GM21529 (cell line): Measurements from ENCODE around the gene TNS3.
A peak's percentile ranks its signal among the peaks of the same experiment; 100 is the strongest.

Experiments used
- ATAC-seq: cut with Tn5 transposase; IDR thresholded peaks from one replicate; pipeline ENCODE4 v1.9.1; 2021; ENCODE audit not compliant: unreplicated experiment

The TNS3 gene

DNA sequence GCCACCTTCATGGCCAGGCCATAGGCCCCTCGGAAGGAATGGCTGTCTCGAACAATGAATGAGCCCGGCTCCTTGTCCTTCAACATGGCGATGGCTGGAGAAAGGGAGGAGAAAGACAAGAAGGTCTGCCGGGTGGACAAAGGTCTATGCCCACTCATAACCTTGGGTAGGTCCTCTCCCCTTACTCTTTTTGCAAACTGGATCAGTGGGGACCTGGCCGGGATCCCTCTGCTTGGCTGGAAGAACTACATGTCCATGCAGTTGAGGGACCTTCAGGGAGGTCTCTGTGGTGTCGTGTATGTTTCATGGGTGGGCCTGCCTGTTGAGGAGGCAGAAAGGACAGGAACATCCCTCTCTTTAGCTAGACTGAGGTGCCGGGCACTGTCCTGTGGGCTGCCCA is 284.8 kb downstream of the TNS3 start:
- no peak for ATAC-seq

DNA sequence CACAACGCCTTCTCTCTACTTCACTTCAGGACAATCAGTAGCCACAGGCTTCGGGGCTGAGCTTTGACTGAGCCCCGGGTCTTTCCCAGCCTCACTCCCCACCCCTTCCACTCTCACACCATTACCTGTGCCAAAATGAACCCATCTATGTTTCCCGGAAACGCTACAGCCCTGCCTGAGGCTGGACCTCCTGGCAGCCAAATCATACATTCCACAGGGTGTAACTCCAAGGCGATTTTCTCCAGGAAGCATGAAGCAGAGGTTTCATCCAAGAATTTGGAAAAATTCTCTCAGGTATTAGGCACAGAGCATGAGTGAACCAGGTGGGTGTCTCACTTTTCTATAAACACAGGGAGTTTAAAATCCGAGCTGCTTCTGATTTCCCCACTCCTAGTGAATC is 286.3 kb downstream of the TNS3 start:
- no peak for ATAC-seq

DNA sequence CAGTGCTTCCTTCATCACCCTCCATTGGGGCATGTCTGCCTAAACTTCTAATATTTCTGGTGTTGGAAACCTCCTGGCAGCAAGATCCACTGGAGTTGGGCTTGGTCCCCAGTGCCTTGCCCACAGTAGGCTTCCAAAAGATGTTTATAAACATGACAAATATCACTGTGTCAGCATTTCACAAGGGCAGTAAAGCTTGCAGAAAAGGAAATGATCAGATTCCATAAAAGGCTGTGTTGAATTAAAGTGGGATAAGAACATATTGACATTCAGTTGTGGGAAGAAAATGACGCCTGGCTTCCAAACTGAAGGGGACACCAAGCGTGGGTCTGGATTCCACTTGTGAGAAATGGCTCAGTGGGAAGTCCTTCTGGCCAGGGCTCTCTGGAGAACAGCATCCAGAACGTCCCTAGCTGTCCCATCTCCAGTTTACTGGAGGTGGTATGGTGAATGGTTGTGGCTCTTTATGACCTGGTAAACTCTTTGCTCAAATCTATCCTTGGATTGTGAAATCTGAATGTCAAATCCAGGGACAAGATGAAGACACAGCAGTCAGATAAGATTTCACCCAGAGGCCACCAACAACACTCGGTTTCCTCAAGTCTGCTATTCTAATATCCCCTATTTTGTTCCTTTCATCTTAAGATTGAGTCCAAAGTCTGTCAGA is 287.2 kb downstream of the TNS3 start:
- ATAC-seq: no peak

DNA sequence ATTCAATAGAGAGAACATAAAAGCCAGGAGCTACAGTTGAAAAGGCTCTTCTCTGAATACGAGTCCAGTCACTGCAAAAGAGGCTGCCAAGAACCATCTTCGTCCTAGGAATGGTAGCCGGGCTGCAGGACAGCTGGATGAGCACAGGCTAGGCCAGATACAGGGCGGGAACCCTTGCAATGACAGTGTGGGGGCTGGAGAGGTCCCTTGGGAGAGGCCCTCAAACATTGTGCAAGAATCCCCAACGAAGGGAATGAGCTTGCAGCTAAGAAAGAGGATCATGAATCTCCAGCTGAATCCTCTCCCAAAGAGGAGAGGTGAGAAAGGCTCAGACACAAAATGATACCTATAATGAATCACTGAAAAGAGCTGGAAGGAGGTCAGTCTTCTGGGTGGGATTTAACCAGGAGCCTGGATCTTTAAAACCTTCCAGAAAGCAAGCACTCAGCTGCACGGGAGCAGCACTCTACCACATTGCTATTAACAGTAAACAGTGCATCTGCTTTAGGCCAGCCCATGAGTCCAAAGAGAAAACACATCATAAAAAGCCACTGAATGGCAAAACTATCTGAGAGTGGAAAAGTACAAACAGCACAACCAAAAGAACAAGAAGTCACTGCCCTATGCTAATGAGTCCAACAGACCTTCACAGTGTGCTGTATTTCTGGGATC is 287.9 kb downstream of the TNS3 start:
- ATAC-seq: no peak

DNA sequence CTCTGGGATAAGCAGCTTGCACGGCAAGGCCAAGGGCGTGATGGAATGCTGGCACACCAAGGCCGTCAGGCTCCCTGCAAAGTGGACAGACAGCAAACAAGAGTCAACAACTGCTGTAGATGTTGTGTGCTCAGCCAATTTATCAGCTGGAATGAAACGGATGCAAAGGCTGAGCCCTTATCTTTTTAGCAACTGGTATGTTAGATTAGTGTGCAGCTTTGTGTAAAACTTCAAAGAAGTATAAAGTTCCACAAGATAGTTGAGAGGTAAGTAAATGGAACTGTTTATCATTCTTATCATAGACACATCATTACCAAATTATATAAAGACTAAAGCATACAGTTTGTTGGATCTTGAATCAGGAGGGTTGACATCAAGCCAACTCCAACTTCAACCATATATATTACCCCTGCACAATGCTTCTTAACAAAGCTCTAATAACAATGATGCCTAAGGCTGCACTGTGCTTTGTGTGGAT is 289.0 kb downstream of the TNS3 start:
- ATAC-seq: no peak

DNA sequence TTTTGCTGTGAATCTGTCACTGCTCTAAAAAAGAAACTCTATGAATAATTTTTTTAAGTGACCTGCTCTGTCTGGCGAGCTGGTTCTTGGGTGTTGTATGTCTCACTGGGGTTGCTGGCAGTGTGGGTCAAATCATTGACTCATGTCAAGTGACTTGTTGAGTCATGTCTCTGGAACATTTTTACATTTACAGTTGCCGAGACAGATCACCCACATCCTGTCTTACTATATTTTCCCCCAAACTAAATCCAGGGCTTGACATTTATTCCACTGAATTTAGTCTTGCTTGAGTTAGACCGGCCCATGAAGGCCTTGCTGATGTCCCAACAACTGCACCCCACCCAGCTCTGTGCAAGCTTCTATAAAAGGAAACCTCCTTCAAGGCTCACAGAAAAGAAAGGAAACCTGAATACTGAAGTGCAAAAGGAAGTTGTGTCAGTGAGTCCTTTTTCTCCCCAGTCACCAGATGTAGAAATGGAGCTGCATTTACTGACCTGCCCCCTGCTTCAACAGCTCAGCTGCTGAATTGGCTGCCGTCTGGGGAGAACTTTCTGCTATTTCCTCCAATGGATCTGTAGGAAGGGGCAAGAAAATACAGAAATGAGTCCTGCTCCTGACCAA is 290.3 kb downstream of the TNS3 start:
- ATAC-seq: peak; percentile 96

DNA sequence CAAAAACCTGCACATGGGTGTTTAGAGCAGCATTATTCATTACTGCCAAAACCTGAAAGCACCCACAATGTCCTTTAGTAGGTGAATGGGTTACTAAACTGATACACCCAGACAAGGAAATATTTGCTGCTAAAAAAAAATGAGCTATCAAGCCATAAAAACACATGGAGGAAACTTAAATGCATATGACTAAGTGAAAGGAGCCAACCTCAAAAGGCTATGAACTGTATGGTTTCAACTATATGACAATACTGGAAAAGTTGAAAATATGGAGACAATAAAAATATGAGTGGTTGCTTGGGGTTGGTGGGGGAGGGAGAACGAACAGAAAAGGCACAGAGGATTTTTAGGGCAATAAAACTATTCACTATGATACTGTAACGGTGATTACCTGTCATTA is 291.0 kb downstream of the TNS3 start:
- no peak for ATAC-seq

DNA sequence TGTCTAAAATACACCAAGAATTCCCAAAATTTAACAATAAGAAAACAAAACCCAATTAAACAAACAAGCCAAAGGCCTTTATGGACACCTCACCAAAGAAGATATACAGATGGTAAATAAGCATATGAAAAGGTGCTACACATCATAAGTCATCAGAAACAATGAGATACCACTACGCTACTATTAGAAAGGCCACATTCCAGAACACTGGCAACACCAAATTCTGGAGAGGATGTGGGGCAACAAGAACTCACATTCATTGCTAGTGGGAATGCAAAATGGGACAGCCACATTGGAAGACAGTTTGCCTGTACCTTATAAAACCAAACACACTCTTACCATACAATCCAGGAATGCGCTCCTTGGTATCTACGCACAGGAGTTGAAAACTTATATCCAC is 291.4 kb downstream of the TNS3 start:
- no peak for ATAC-seq

DNA sequence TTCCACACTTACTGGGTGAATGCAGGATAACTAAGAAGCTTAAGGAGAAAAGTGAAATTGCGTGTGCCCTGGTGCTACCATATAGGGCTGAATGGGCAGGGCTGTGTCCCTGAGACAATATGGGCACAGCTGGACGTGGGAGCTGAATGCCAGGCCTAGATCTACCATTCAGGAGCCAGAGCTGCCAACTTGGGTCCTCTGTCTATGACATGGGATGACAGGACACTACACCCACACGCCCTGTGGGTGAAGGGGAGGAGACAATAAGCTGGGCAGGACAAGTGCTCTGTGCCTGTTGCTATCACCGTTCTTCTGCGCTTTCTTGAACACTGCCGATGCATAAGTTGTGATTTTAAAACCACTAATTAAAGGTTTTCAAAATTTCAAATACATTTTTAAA is 293.9 kb downstream of the TNS3 start:
- no peak for ATAC-seq

DNA sequence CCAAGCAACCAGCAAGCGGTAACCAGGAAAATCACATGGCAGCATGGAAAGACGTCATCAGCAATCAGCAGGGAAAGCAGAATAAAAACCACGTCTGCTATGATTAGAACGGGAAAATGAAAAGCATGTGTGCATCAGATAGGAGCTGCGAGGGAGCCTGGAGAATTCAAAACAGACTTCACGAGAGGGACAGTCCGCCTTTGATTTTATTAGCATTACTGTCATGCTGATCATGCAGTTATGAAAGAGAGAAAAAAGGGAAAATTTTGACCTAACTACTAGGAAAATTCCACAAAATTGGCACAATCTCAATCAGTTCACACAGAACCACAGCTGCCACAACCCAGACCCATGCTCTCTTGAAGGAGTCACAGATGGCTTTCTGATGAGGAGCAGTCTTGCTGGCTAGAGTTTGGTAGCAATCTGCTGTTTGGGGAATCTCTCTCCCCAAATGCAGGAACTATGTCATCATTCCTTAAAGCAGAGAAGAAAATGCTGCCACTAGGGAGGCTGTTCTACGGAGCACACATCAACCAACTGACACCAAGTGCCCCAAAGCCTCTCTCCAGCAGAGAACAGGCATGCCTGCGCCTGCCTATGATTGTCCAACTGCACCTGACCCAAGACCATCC is 295.9 kb downstream of the TNS3 start:
- no peak for ATAC-seq

DNA sequence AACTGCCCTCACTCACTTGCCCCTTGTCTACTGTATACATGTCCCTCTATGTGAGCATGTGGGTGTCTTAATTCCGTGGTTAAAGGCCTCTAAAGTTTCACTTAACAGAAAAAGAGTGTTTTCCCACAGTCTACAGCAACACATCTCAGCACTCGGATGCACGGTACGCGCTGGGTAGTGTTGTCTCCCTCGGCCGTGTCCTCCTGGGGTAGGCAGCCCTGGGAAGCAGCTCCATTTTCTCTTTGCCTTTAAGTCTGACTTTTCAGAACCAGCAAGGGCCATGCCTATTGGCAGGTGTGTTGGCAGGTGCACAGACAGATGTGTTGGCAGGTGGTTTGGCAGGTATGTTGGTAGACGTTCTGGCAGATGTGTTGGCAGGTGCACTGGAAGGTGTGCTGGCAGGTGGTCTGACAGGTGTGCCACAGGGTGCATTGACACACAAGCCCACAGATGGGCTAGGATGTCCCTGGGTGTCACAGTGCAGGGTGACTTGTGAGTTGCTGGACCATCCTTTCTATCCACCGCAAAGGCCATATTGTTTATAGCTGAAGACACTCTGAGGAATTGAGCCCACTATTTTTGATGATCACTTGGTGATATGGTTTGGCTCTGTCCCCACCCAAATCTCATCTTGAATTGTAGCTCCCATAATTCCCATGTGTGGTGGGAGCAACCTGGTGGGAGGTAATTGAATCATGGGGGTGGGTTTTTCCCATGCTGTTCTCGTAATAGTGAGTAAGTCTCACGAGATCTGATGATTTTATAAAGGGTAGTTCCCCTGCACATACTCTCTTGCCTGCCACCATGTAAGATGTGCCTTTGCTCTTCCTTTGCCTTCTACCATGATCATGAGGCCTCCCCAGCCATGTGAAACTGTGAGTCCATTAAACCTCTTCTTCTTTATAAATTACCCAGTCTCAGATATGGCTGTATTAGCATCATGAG is 296.9 kb downstream of the TNS3 start:
- no peak for ATAC-seq

- no peak for ATAC-seq
These were observed 298.3 kb downstream of the TNS3 start for GRCh38 chr7:47283497-47284131.

GRCh38 chr7:47282790-47283496 is 299.0 kb downstream of the TNS3 start:
- no peak for ATAC-seq

DNA sequence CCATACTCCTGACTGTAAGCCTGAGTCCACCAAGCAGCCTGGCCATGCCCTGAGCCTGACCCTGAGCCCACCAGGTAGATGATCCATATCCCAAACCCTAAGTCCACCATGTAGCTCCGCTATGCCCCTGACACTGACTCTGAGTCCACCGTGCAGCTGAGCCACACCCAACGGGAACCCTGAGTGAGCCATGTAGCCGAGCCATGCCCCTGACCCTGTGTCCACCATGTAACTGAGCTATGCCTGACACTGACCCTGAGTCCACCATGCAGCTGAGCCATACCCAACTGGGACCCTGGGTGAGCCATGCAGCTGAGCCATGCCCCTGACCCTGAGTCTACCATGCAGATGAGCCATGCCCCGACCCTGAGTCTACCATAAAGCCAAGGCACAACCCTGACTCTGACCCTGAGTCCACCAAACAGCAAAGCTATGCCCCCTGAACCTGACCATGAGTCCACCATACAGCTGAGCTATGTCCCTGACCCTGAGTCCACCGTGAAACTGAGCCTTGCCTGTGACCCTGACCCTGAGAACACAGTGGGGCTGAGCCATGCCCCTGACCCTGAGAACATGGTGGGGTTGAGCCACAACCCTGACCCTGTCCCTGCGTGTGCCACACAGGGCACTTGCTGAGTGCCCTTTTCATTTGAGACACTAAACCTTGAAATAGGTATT is 299.8 kb downstream of the TNS3 start:
- no peak for ATAC-seq

- ATAC-seq: no peak
These were observed 300.8 kb downstream of the TNS3 start for GRCh38 chr7:47281161-47281560.

DNA sequence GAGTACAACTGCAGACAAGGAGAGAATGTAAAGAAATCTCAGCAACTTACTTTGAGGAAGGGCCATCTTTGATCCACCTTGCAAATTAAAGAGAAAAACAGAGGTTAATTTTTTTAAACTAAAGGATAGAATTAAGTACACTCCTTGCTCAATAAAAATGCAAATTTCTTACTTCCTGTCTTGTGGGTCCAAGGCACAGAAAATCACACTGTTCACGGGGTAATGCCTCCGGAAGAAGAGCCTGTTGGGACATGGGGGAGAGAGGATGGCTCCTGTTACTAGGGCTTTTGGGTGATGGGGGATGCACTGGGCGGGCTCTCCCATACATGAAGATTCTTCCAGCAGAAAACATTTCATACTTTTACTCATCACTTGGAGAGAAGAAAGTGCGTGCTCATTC is 301.8 kb downstream of the TNS3 start:
- no peak for ATAC-seq

- no peak for ATAC-seq
These were observed 303.9 kb downstream of the TNS3 start for GRCh38 chr7:47278043-47278442.

- no peak for ATAC-seq
These were observed 304.6 kb downstream of the TNS3 start for GRCh38 chr7:47277321-47277781.
